Brain microvascular endothelial cell (primary cell): ENCODE measurements around the gene DOCK9.

Source experiments
- DNase-seq: peaks from one replicate; pipeline ENCODE4 v3.0.0-alpha.2; 2020
- H3K27ac ChIP-seq: fragments of 250-450 bp; sonication (Bioruptor Pico); 2 replicates; pipeline ENCODE4 v1.5.1; 2020; ENCODE audit warnings: mild to moderate bottlenecking, moderate library complexity
- H3K27me3 ChIP-seq: fragments of 250-450 bp; sonication (Bioruptor Pico); replicated peaks from 2 replicates; pipeline ENCODE4 v1.5.1; 2020; ENCODE audit warnings: mild to moderate bottlenecking
- H3K36me3 ChIP-seq: fragments of 250-450 bp; sonication (Bioruptor Pico); replicated peaks from 2 replicates; pipeline ENCODE4 v1.5.1; 2020; ENCODE audit warnings: mild to moderate bottlenecking
- H3K4me3 ChIP-seq: 2 replicates; pipeline ENCODE4 v1.5.1; 2011; ENCODE audit warnings: low read depth, mild to moderate bottlenecking, control low read depth, low read length, moderate library complexity
- in situ Hi-C: cut with HindIII; loops from 2 replicates; pipeline ENCODE4 v1.10.0; 2017; ENCODE audit warnings: low sequenced_read_pairs, low pct_ligation_motif_present
- TF ChIP-seq, protein P1 (sequence below): IDR thresholded peaks from 2 replicates; pipeline ENCODE4 v1.5.1; 2011; ENCODE audit warnings: low read depth, mild to moderate bottlenecking, moderate library complexity, low read length, control low read depth, inconsistent platforms; ENCODE audit errors: missing control alignments

Gene DOCK9

DNA sequence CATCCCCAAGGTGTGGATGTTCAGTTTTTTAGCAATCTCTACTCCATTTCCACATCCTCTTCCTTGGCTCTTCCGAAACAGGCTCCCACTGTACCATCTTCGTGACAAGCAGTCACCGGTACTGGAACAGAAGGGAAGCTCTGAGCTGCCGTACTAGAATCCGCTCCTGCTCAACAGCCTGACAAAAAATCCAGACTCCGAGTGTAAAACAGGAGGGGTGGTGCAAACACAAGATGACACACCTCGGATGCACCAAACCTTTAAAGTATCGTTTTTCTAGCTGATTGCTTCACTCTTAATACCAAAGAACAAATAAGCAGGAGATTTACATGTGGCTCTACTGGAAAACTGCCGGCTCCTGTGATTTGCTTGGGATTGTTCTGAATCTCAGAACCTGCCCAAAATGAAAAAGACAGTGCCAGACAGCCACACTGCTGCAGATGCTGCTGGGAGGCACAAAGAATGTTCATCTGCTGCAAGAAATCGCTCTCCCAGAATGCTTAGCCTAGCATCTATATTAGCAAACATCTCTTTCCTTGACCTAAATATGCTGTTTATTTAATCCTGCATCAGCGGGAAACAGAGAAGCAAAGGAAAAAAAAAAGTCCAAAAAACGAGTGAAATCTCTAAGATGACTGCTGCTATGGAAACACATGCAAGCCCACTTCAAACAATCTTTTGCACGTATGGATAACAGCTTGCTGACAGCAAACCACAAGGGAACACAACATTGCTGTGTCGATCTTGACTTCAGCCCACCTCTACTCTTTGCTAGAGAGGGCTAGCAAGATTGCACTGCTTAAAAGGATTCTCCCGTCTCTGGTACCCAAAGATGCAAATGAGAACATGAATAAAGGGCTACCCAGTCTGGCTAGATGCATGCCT is 38.0 kb upstream of the DOCK9 start:
- Histone ChIP-seq H3K4me3 (no peak overlapping the region), H3K27ac (no peak overlapping the region), H3K36me3 (no peaks in the 10 kb centered on the region), H3K27me3 (no peaks in the 10 kb centered on the region)
- TF ChIP-seq, protein P1, sequence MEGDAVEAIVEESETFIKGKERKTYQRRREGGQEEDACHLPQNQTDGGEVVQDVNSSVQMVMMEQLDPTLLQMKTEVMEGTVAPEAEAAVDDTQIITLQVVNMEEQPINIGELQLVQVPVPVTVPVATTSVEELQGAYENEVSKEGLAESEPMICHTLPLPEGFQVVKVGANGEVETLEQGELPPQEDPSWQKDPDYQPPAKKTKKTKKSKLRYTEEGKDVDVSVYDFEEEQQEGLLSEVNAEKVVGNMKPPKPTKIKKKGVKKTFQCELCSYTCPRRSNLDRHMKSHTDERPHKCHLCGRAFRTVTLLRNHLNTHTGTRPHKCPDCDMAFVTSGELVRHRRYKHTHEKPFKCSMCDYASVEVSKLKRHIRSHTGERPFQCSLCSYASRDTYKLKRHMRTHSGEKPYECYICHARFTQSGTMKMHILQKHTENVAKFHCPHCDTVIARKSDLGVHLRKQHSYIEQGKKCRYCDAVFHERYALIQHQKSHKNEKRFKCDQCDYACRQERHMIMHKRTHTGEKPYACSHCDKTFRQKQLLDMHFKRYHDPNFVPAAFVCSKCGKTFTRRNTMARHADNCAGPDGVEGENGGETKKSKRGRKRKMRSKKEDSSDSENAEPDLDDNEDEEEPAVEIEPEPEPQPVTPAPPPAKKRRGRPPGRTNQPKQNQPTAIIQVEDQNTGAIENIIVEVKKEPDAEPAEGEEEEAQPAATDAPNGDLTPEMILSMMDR = no peak
- no peak for DNase-seq
- in situ Hi-C loops = no loop called here

DNA sequence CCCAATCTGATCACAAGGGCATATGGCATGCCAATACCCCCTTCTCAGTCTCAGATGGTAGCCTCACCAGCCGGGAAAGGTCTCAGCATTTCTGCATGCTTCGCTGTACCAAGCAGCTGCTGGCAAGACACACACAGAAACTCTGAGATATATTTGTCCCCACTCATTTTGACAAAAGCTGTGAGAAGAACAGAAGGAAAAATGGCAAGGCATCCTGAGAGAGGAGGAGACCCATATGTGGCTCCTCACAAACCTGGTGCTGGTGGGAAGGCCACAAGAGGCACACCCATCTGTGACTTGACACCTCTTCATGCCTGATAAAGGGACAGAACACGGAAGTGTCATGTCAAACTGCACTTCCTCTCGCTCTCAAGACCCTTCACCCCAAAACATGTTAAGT is 36.7 kb upstream of the DOCK9 start:
- DNase-seq = no peak
- TF ChIP-seq, protein P1 = no peak
- H3K27ac ChIP-seq = no peak overlapping the region
- no peaks in the 10 kb centered on the region for H3K36me3 ChIP-seq
- no peaks in the 10 kb centered on the region for H3K27me3 ChIP-seq
- in situ Hi-C loops = no loop called here
- no peak overlapping the region for H3K4me3 ChIP-seq

DNA sequence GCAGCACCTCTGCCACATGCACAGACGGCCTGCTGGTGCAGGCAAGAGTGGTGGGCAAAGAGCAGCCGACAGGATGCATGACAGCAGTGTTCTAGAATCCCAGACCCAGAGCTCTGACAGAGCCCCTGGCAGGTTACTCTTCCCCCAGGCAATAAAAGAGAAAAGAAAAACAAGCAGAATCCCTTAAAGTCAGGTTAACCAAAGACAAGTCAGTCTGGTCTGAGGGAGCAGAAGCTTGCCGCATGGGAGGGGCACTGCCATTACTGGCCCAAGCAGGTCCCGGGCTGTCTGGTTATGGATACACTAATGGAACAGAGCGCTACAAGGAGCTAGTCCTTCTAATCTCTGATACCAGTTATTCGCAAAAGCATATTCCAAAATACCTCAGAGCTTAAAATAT is 36.1 kb upstream of the DOCK9 start:
- Histone ChIP-seq H3K27ac (no peak overlapping the region), H3K4me3 (no peak overlapping the region), H3K27me3 (no peaks in the 10 kb centered on the region), H3K36me3 (no peaks in the 10 kb centered on the region)
- TF ChIP-seq, protein P1 = no peak
- no peak for DNase-seq
- in situ Hi-C loops = no loop called here

DNA sequence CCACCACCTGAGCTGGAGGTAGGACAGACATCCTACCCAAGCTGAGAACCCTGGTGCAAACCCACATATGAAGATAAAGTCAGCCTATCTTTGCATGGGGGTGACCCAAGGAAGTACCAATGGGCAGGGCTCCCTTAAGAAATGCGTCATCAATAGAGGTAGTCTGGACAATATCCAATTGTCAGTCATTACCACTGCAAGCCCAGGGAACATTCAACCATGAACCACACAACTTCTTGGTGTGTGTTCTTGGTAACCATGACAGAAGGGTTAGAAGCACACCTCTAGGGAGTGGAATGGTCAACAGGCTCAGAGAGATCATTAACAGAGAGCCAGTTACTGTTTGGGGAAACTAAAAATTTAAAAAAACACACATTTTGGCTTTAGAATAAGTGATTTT is 34.7 kb upstream of the DOCK9 start:
- in situ Hi-C loops = no loop called here
- Histone ChIP-seq H3K4me3 (no peak overlapping the region), H3K27ac (no peak overlapping the region), H3K36me3 (no peaks in the 10 kb centered on the region), H3K27me3 (no peaks in the 10 kb centered on the region)
- TF ChIP-seq, protein P1 = no peak
- no peak for DNase-seq

DNA sequence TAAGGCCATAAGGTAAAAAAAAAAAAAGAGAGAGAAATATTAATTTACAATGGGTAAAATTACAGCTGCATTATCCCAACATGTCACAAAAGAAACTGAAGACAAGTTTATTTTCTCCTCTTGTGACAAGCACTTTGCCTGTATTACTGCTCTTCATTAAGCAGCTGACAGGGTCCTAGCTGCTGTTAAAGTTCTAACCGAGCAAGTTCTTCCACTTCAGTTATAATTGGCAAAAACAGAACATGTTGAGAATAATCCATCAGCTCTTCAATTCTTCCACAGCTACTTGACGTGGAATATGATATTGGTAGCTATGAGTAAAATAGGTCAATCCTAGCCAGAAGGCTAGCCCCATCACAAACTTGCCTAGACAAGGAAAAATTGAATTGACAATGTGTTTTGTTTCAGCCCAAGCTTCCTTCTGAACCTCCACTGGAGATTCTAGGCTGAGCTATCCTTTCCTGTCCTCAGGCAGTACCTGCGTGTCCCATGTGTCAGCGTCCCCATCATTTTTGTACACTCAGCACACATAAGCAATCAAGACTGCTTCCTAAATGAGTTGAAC is 32.2 kb upstream of the DOCK9 start:
- H3K36me3 ChIP-seq = no peaks in the 10 kb centered on the region
- TF ChIP-seq, protein P1 = no peak
- H3K27me3 ChIP-seq = no peaks in the 10 kb centered on the region
- H3K27ac ChIP-seq = no peak overlapping the region
- DNase-seq = no peak
- no peak overlapping the region for H3K4me3 ChIP-seq
- in situ Hi-C loops = no loop called here

DNA sequence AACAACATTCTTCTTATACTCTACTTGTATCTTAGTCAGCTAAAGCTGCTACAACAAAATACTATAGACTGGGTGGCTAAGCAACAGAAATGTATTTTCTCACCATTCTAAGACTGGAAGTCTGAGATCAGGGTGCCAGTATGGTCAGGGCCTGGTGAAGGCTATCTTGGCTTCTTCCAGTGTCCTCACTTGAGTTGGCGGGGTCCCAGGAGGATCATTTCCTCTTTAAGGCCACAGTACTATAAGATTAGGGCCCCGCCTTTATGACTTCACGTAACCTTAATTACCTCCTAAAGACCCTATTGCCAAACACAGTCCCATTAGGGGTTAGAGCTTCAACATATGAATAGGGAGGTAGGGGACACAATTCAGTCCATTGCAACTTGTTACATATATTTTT is 30.7 kb upstream of the DOCK9 start:
- in situ Hi-C loops = no loop called here
- H3K27me3 ChIP-seq = no peaks in the 10 kb centered on the region
- no peak for DNase-seq
- H3K4me3 ChIP-seq = no peak overlapping the region
- H3K27ac ChIP-seq = no peak overlapping the region
- no peaks in the 10 kb centered on the region for H3K36me3 ChIP-seq
- TF ChIP-seq, protein P1 = no peak
